ENCODE results near the gene INTS15.

Gene INTS15

DNA sequence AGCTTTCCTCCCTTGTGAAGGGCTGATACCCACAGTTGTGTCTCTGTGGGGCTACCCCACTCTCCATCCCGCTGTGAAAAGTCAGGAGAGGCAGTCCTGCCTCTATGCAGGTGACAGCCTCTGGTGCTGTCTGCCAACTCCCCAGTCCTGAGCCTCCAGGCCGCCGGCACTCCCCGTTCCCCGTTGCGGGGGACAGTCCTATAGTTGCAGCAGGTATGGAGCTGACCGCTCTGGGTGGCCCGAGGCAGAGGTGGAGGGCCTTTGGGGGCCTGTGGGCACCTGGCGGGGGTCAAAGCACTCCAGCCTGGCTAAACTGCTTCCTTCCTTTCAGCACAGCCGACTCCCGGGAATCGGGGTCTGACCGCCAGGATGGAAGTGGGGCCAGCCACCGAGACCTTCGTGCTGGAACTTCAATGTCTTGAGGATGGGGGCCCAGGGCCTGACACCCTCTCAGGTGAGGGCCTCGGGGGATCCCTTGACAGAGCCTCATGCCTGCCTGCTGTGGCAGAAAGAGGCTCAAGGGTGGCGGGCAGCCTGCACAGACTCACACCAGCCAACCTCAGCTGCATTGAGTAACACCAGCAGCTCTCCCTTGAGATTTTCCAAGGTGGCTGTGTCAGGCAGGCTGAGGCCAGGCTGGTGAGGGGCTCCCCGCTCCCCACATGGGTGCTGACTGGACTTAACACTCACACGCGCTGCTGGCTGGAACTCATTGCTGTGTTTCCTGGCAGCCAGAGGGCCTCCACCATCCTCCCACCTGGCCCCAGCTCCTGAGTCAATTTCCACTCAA is 27.2 kb downstream of the INTS15 start:
- no peak overlapping the region for H2AFZ ChIP-seq (ENCODE audit: low read length)
- H3K4ac ChIP-seq (ENCODE audit: low read length), result no peak overlapping the region
- no peak overlapping the region for H2BK5ac ChIP-seq (ENCODE audit: low read length)
- H3K23ac ChIP-seq (ENCODE audit: low read depth, low read length, poor library complexity), result no peak overlapping the region
- H3K4me1 ChIP-seq (ENCODE audit: control insufficient read depth in 2 of 2, insufficient read depth in 1 of 2, low read depth in 1 of 2, low read length in 2 of 2), result peaks cover 6 to 8% of the 10 kb centered on the region in 2 donors
- WGBS, 2 donors (ENCODE audit: extremely low coverage in 2 of 2, insufficient read length in 2 of 2, insufficient replicate concordance in 1 of 2), result no CpG with 5 or more reads among the region's 20 CpGs
- H3K9ac ChIP-seq (ENCODE audit: low read depth, low read length, poor library complexity), result no peak overlapping the region
- H2BK12ac ChIP-seq (ENCODE audit: low read length), result no peak overlapping the region
- H3K14ac ChIP-seq (ENCODE audit: low read length), result peak overlapping the region; percentile 38
- H3K9me3 ChIP-seq (replicated peaks in 1 of 2; ENCODE audit: control insufficient read depth in 2 of 2, insufficient read depth in 1 of 2, low read depth in 1 of 2, low read length in 2 of 2), result no peaks in the 10 kb centered on the region
- no peak overlapping the region for H4K8ac ChIP-seq (ENCODE audit: low read depth, low read length)
- H3K79me1 ChIP-seq (ENCODE audit: low read depth, low read length), result peaks cover 8% of the 10 kb centered on the region
- no peak overlapping the region for H3K27ac ChIP-seq (replicated peaks; ENCODE audit: low read length)
- H3K27me3 ChIP-seq (ENCODE audit: control insufficient read depth in 3 of 3, insufficient read depth in 3 of 3, low read depth in 1 of 3, low read length in 3 of 3), result no peaks in the 10 kb centered on the region
- H2BK15ac ChIP-seq (ENCODE audit: low read length), result no peak overlapping the region
- H3K18ac ChIP-seq (ENCODE audit: low read length), result no peak overlapping the region
- H4K91ac ChIP-seq (ENCODE audit: low read depth, low read length, poor library complexity), result no peak overlapping the region
- H2BK120ac ChIP-seq (ENCODE audit: low read depth, low read length), result no peak overlapping the region
- H3K4me3 ChIP-seq (ENCODE audit: low read length in 2 of 2), result peak overlapping the region in 1 of 2 donors; percentile 93
- no peak overlapping the region for H3K4me2 ChIP-seq (ENCODE audit: insufficient read depth, low read length, poor library complexity, severe bottlenecking)
- no peak for DNase-seq (ENCODE audit: low spot score)
- peaks cover 17 to 46% of the 10 kb centered on the region in 2 donors for H3K36me3 ChIP-seq (replicated peaks in 1 of 2; ENCODE audit: control insufficient read depth in 2 of 2, insufficient read depth in 2 of 2, low read length in 2 of 2)
- no peak overlapping the region for H2AK5ac ChIP-seq (ENCODE audit: low read depth, low read length)

DNA sequence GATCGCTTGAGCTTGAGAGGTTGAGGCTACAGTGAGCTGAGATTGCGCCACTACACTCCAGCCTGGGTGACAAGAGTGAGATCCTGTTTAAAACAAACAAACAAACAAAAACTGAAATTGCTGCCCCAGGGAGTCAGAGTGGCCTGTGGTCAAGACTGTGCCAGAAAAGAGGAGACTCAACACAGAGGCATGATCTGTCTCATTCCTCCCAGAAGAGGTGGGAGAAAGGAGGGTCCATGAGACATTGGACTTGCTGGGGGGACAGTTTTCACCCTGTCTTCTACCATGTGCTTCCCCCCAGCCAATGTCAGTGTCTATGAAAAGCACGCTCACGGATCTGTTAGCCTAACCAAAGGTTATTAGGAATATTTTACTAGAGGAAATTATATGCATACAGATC is 28.8 kb downstream of the INTS15 start:
- Histone ChIP-seq H4K91ac (ENCODE audit: low read depth, low read length, poor library complexity) (no peak overlapping the region), H3K4me3 (ENCODE audit: low read length in 2 of 2) (no peak overlapping the region), H3K79me1 (ENCODE audit: low read depth, low read length) (peaks cover 12% of the 10 kb centered on the region), H3K4me1 (ENCODE audit: control insufficient read depth in 2 of 2, insufficient read depth in 1 of 2, low read depth in 1 of 2, low read length in 2 of 2) (peaks cover 6 to 8% of the 10 kb centered on the region in 2 donors), H3K14ac (ENCODE audit: low read length) (no peak overlapping the region), H3K27me3 (ENCODE audit: control insufficient read depth in 3 of 3, insufficient read depth in 3 of 3, low read depth in 1 of 3, low read length in 3 of 3) (no peaks in the 10 kb centered on the region), H2AK5ac (ENCODE audit: low read depth, low read length) (no peak overlapping the region), H3K27ac (replicated peaks; ENCODE audit: low read length) (no peak overlapping the region), H4K8ac (ENCODE audit: low read depth, low read length) (no peak overlapping the region), H2BK5ac (ENCODE audit: low read length) (no peak overlapping the region), H3K9ac (ENCODE audit: low read depth, low read length, poor library complexity) (no peak overlapping the region), H3K18ac (ENCODE audit: low read length) (no peak overlapping the region), H2AFZ (ENCODE audit: low read length) (no peak overlapping the region), H2BK15ac (ENCODE audit: low read length) (no peak overlapping the region), H3K4me2 (ENCODE audit: insufficient read depth, low read length, poor library complexity, severe bottlenecking) (no peak overlapping the region), H3K9me3 (replicated peaks in 1 of 2; ENCODE audit: control insufficient read depth in 2 of 2, insufficient read depth in 1 of 2, low read depth in 1 of 2, low read length in 2 of 2) (no peaks in the 10 kb centered on the region), H3K36me3 (replicated peaks in 1 of 2; ENCODE audit: control insufficient read depth in 2 of 2, insufficient read depth in 2 of 2, low read length in 2 of 2) (peaks cover 26 to 58% of the 10 kb centered on the region in 2 donors), H2BK12ac (ENCODE audit: low read length) (no peak overlapping the region), H3K23ac (ENCODE audit: low read depth, low read length, poor library complexity) (no peak overlapping the region), H3K4ac (ENCODE audit: low read length) (no peak overlapping the region), H2BK120ac (ENCODE audit: low read depth, low read length) (no peak overlapping the region)
- DNase-seq (ENCODE audit: low spot score), result no peak
- no CpG with 5 or more reads among the region's 4 CpGs for WGBS, 2 donors (ENCODE audit: extremely low coverage in 2 of 2, insufficient read length in 2 of 2, insufficient replicate concordance in 1 of 2)

DNA sequence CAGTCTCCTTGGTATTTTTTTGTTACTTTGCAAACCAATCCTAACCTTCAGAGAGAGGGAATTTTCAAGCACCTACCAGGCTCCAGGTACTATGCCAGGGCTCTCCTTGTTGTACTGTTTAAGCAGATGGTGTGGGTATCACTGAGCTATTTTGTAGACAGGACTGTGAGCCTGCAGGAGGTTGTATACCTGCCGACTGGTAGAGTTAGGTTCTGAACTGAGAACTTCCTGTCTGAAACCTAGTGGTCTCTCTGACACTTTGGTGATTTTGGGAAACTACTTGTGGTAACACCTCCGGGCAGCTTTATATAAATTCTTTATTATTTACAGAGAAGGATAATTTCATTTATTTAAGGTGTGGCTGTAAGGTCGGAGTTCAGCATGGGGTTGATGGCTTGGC is 30.1 kb downstream of the INTS15 start:
- H4K8ac ChIP-seq (ENCODE audit: low read depth, low read length), result no peak overlapping the region
- no CpG with 5 or more reads among the region's 3 CpGs for WGBS, 2 donors (ENCODE audit: extremely low coverage in 2 of 2, insufficient read length in 2 of 2, insufficient replicate concordance in 1 of 2)

DNA sequence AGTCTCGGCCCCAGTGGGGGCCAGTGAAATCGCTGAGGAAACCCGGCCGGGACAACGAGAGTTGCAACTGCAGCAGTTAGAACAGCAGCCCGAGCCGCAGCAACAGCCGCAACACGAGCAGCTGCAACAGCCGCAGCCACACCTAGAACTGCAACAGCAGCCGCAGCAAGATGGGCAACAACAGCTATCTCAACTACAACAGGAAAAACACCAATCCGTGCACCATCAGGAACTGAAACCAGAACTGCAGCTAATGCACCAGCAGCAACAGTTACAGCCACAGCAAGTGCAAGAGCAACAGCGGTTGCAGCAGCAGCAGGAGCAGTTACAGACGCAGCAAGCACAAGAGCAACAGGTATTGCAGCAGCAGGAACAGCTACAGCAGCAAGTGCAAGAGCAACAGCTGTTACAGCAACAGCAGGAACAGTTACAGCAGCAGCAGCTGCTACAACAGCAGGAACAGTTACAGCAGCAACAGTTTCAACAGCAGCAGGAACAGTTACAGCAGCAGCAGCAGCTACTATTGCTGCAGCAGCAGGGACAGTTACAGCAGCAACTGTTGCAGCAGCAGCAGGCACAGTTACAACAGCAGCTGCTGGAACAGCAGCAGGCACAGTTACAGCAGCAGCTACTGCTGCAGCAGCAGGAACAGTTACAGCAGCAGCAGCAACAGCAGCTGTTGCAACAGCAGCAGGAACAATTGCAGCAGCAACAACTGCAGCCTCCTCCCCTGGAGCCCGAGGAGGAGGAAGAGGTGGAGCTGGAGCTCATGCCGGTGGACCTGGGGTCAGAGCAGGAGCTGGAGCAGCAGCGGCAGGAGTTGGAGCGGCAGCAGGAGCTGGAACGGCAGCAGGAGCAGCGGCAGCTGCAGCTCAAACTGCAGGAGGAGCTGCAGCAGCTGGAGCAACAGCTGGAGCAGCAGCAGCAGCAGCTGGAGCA is 31.6 kb downstream of the INTS15 start:
- peaks cover 0 to 1% of the 10 kb centered on the region in 2 donors for H3K4me1 ChIP-seq (ENCODE audit: control insufficient read depth in 2 of 2, insufficient read depth in 1 of 2, low read depth in 1 of 2, low read length in 2 of 2)
- H2AK5ac ChIP-seq (ENCODE audit: low read depth, low read length), result no peak overlapping the region
- H4K8ac ChIP-seq (ENCODE audit: low read depth, low read length), result no peak overlapping the region
- peak overlapping the region in 1 of 2 donors; percentile 11 for H3K4me3 ChIP-seq (ENCODE audit: low read length in 2 of 2)
- H3K4ac ChIP-seq (ENCODE audit: low read length), result no peak overlapping the region
- H2BK120ac ChIP-seq (ENCODE audit: low read depth, low read length), result no peak overlapping the region
- no peak overlapping the region for H4K91ac ChIP-seq (ENCODE audit: low read depth, low read length, poor library complexity)
- no peak overlapping the region for H2BK12ac ChIP-seq (ENCODE audit: low read length)
- no peak overlapping the region for H3K18ac ChIP-seq (ENCODE audit: low read length)
- H2BK15ac ChIP-seq (ENCODE audit: low read length), result no peak overlapping the region
- H3K9ac ChIP-seq (ENCODE audit: low read depth, low read length, poor library complexity), result no peak overlapping the region
- no peaks in the 10 kb centered on the region for H3K27me3 ChIP-seq (ENCODE audit: control insufficient read depth in 3 of 3, insufficient read depth in 3 of 3, low read depth in 1 of 3, low read length in 3 of 3)
- no peak overlapping the region for H3K27ac ChIP-seq (replicated peaks; ENCODE audit: low read length)
- H2AFZ ChIP-seq (ENCODE audit: low read length), result no peak overlapping the region
- no peaks in the 10 kb centered on the region for H3K9me3 ChIP-seq (replicated peaks in 1 of 2; ENCODE audit: control insufficient read depth in 2 of 2, insufficient read depth in 1 of 2, low read depth in 1 of 2, low read length in 2 of 2)
- H3K4me2 ChIP-seq (ENCODE audit: insufficient read depth, low read length, poor library complexity, severe bottlenecking), result no peak overlapping the region
- no peak overlapping the region for H3K14ac ChIP-seq (ENCODE audit: low read length)
- no peak overlapping the region for H2BK5ac ChIP-seq (ENCODE audit: low read length)
- DNase-seq (ENCODE audit: low spot score), result no peak
- peaks cover 28 to 70% of the 10 kb centered on the region in 2 donors for H3K36me3 ChIP-seq (replicated peaks in 1 of 2; ENCODE audit: control insufficient read depth in 2 of 2, insufficient read depth in 2 of 2, low read length in 2 of 2)
- peaks cover 8% of the 10 kb centered on the region for H3K79me1 ChIP-seq (ENCODE audit: low read depth, low read length)
- H3K23ac ChIP-seq (ENCODE audit: low read depth, low read length, poor library complexity), result peak overlapping the region; percentile 10
- no CpG with 5 or more reads among the region's 20 CpGs for WGBS, 2 donors (ENCODE audit: extremely low coverage in 2 of 2, insufficient read length in 2 of 2, insufficient replicate concordance in 1 of 2)

More for the DNA sequence above, 30.1 kb downstream of the INTS15 start:
- Histone ChIP-seq H3K18ac (ENCODE audit: low read length) (no peak overlapping the region), H2BK120ac (ENCODE audit: low read depth, low read length) (no peak overlapping the region), H3K4me3 (ENCODE audit: low read length in 2 of 2) (no peak overlapping the region), H2BK5ac (ENCODE audit: low read length) (no peak overlapping the region), H3K27ac (replicated peaks; ENCODE audit: low read length) (no peak overlapping the region), H3K27me3 (ENCODE audit: control insufficient read depth in 3 of 3, insufficient read depth in 3 of 3, low read depth in 1 of 3, low read length in 3 of 3) (no peaks in the 10 kb centered on the region), H3K79me1 (ENCODE audit: low read depth, low read length) (peaks cover 12% of the 10 kb centered on the region), H3K9ac (ENCODE audit: low read depth, low read length, poor library complexity) (no peak overlapping the region), H3K36me3 (replicated peaks in 1 of 2; ENCODE audit: control insufficient read depth in 2 of 2, insufficient read depth in 2 of 2, low read length in 2 of 2) (peaks cover 28 to 68% of the 10 kb centered on the region in 2 donors), H2BK12ac (ENCODE audit: low read length) (no peak overlapping the region), H3K14ac (ENCODE audit: low read length) (no peak overlapping the region), H3K9me3 (replicated peaks in 1 of 2; ENCODE audit: control insufficient read depth in 2 of 2, insufficient read depth in 1 of 2, low read depth in 1 of 2, low read length in 2 of 2) (no peaks in the 10 kb centered on the region), H2BK15ac (ENCODE audit: low read length) (no peak overlapping the region), H3K4me2 (ENCODE audit: insufficient read depth, low read length, poor library complexity, severe bottlenecking) (no peak overlapping the region), H2AK5ac (ENCODE audit: low read depth, low read length) (no peak overlapping the region), H3K4me1 (ENCODE audit: control insufficient read depth in 2 of 2, insufficient read depth in 1 of 2, low read depth in 1 of 2, low read length in 2 of 2) (peaks cover 3 to 5% of the 10 kb centered on the region in 2 donors), H4K91ac (ENCODE audit: low read depth, low read length, poor library complexity) (no peak overlapping the region), H2AFZ (ENCODE audit: low read length) (no peak overlapping the region), H3K4ac (ENCODE audit: low read length) (no peak overlapping the region), H3K23ac (ENCODE audit: low read depth, low read length, poor library complexity) (no peak overlapping the region)
- no peak for DNase-seq (ENCODE audit: low spot score)
